Tracheal epithelial cell (primary cell): ENCODE data around the gene MRPS22. TPM values are rescaled to one million over a fixed set of nuclear protein-coding genes. Genes with fewer than 3 reads are reported as not detected.

Experiments used
- total RNA-seq: library from RNA; depleted of rRNA; stranded (reverse); fragments of >200 nt; gene quantifications from 2 replicates; pipeline ENCODE4 v1.2.1, GENCODE V29; 2014

The MRPS22 gene
- 72.5 and 91.1 TPM in 2 replicates for total RNA-seq

DNA sequence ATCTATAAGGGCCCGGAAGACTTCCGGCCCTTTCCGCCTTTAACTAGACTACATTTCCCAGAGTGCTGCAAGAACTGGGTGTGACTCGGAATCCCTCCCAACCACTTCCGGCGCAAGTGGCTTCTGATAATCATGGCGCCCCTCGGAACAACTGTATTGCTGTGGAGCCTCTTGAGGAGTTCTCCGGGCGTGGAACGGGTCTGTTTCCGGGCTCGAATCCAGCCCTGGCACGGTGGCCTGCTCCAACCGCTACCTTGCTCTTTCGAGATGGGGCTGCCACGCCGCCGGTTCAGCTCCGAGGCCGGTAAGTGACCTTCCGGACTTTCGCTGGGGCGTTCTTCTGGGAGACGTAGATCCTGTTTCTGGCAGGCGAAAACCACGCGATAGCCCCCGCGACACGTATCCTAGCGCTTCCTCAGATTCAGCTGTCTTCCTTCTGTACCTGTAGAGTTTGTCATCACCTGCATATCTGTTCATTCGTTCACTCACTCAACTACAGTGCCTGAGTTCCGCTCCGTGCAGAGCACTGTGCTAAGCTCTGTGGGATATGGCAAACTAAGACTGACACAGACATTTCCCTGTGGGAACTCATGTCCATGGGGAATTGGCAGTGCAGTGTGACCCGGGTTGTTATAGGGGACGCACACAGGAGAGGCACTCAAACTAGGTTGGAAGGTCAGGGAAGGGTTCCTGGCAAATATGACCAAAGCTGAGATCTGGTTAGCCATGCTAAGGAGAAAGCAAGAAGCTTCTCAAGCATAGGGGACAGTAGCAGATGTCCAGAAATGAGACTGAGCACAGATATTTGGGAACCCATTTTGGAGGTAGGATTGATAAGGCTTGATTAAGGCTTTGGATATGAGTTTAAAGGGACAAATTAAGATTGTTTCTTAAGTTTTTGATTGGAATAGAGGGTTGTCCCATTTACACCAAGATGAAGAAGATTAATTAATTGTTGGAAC is at the start of gene MRPS22:
TSS of gene MRPS22 (plus strand) at position 126 of the 962 bp plus-strand sequence. CDS start at position 133, 7 bp downstream.

DNA sequence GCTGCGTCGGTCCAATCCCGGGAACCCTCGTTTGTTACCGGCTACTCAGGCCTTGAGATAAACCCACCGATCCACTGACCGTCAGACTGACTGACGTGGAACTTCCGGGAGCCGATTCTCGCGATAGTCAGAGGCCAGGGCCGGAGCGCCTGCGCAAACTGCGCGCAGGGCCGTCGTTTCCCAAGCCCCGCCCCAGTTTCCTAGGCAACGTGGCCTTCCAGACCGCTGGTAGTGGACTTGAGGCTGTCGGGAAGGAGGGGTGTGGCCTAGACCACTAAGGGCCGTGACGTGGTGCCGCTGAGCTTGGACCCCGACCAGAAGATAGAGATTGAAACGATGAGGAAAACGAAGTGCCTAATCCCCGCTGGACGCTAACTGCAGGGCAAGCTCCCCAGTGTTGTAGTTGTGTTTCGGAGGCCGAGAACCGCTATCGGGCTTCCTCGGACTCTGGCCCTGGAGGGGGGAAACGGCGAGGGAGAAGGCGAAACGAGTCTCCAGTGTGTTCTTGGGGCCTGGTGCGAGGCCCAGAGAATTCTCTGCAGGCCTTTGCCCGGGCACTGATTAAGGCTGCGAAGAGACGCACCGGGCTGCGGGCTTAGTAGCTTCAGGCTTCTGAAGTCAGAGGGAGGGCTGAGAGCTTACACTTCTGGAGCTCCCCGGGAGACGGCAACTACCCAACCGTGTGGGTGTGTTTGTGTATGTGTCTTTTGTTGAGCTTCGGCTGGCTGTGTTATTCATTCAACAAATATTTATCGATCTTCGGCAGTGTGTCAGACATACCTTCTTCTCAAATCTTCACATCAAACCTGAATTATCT is 45.9 kb downstream of the MRPS22 start, which contains the start of gene COPB2:
TSS of gene COPB2 (minus strand) at position 96 of the 817 bp plus-strand sequence. CDS start 97 bp downstream, outside the sequence.

Other genes with a start within 250 kb of the MRPS22 start
- 110 and 136 TPM in 2 replicates for gene COPB2, start 45.6 kb downstream of the MRPS22 start, total RNA-seq
- gene RBP2, start 132.5 kb downstream of the MRPS22 start, total RNA-seq: not detected in 2 replicates
- 27.3 and 35.4 TPM in 2 replicates for gene RBP1, start 195.7 kb downstream of the MRPS22 start, total RNA-seq